ENCODE data around the gene CAMK1G. TPM values are rescaled to one million over a fixed set of nuclear protein-coding genes. Genes with fewer than 3 reads are reported as not detected.

Gene CAMK1G
- total and polyA plus RNA-seq, 9 of the 15 experiments (the other 6 are each of a cell fraction or from before 2014, with no cell fraction given) = not detected

- no peak for TF ChIP-seq BRF2 (IDR thresholded peaks at IDR 0.05; ENCODE audit: borderline replicate concordance, insufficient read depth, insufficient read length)
- peak; percentile 20; the same call in 1 of the 2 replicates for TF ChIP-seq C11orf30 (IDR thresholded peaks at IDR 0.05; ENCODE audit: low read depth)
- no peak for TF ChIP-seq ZBTB12 (CRISPR knock-in tag; IDR thresholded peaks at IDR 0.05)
- TF ChIP-seq BCL6 (CRISPR knock-in tag; IDR thresholded peaks at IDR 0.05) = no peak
- peak; percentile 82 for TF ChIP-seq MTA3 (IDR thresholded peaks at IDR 0.05; ENCODE audit: borderline replicate concordance)
- TF ChIP-seq, protein P1, sequence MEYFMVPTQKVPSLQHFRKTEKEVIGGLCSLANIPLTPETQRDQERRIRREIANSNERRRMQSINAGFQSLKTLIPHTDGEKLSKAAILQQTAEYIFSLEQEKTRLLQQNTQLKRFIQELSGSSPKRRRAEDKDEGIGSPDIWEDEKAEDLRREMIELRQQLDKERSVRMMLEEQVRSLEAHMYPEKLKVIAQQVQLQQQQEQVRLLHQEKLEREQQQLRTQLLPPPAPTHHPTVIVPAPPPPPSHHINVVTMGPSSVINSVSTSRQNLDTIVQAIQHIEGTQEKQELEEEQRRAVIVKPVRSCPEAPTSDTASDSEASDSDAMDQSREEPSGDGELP (CRISPR knock-in tag; IDR thresholded peaks at IDR 0.05; ENCODE audit: borderline replicate concordance) = no peak
- TF ChIP-seq, protein P2, sequence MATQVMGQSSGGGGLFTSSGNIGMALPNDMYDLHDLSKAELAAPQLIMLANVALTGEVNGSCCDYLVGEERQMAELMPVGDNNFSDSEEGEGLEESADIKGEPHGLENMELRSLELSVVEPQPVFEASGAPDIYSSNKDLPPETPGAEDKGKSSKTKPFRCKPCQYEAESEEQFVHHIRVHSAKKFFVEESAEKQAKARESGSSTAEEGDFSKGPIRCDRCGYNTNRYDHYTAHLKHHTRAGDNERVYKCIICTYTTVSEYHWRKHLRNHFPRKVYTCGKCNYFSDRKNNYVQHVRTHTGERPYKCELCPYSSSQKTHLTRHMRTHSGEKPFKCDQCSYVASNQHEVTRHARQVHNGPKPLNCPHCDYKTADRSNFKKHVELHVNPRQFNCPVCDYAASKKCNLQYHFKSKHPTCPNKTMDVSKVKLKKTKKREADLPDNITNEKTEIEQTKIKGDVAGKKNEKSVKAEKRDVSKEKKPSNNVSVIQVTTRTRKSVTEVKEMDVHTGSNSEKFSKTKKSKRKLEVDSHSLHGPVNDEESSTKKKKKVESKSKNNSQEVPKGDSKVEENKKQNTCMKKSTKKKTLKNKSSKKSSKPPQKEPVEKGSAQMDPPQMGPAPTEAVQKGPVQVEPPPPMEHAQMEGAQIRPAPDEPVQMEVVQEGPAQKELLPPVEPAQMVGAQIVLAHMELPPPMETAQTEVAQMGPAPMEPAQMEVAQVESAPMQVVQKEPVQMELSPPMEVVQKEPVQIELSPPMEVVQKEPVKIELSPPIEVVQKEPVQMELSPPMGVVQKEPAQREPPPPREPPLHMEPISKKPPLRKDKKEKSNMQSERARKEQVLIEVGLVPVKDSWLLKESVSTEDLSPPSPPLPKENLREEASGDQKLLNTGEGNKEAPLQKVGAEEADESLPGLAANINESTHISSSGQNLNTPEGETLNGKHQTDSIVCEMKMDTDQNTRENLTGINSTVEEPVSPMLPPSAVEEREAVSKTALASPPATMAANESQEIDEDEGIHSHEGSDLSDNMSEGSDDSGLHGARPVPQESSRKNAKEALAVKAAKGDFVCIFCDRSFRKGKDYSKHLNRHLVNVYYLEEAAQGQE (IDR thresholded peaks at IDR 0.05; ENCODE audit: borderline replicate concordance) = no peak; the same call in 1 of the 2 replicates
- TF ChIP-seq, protein P2 (CRISPR knock-in tag; IDR thresholded peaks at IDR 0.05; ENCODE audit: low read depth) = no peak
- no peak for TF ChIP-seq FOXA3 (CRISPR knock-in tag; conservative IDR thresholded peaks at IDR 0.05 in 1 of 2, IDR thresholded peaks at IDR 0.05 in 1 of 2)
- TF ChIP-seq, protein P3, sequence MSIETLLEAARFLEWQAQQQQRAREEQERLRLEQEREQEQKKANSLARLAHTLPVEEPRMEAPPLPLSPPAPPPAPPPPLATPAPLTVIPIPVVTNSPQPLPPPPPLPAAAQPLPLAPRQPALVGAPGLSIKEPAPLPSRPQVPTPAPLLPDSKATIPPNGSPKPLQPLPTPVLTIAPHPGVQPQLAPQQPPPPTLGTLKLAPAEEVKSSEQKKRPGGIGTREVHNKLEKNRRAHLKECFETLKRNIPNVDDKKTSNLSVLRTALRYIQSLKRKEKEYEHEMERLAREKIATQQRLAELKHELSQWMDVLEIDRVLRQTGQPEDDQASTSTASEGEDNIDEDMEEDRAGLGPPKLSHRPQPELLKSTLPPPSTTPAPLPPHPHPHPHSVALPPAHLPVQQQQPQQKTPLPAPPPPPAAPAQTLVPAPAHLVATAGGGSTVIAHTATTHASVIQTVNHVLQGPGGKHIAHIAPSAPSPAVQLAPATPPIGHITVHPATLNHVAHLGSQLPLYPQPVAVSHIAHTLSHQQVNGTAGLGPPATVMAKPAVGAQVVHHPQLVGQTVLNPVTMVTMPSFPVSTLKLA (conservative IDR thresholded peaks at IDR 0.05) = no peak
- TF ChIP-seq MCM3 (IDR thresholded peaks at IDR 0.05) = no peak
- TF ChIP-seq ZNF124 (CRISPR knock-in tag; IDR thresholded peaks at IDR 0.05) = no peak
Measured at GRCh38 chr1:209648931-209649776, 65.6 kb downstream of the CAMK1G start (continued).
